Epithelial cell of prostate (primary cell): ENCODE results near the gene MTMR1.

Experiments
- DNase-seq: peaks from one replicate; pipeline ENCODE4 v3.0.0-alpha.2; 2011; ENCODE audit warnings: low read depth, low spot score
- H3K27ac ChIP-seq: fragments of 450-650 bp; 2 replicates; pipeline ENCODE4 v1.5.1; 2017; ENCODE audit warnings: mild to moderate bottlenecking

The MTMR1 gene

DNA sequence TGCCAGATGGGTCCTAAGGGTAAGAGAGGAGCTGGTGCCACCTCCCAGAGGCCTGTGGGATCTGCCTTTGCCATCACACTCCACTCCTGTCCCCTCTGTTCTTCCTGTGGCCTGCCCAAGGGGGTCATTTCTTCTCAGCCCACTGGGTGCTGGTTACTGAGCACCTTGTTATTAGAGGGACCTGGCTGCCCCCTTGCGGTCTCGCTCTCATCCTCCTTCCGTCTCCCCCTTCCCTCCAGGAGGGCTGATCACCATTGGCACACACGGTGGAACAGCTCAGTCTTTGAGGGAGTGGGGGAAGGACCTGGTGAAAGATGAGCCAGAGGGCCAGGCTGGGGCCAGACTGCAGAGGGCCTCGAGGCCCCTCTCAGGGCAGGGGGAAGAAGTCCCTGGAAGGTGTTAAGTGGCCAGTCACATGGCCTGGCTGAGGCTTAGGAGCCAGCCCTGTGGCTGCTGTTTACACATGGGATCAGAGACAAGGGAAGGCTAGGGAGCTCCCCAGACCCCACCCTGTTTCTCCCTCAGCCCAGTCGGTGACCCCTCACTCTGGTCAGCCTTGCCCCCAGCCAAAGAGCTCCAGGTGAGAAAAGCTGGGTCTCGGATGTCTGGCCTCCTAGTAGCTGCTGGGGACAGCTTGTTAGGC is 68.1 kb downstream of the MTMR1 start:
- DNase-seq, result no peak
- no peak overlapping the region for H3K27ac ChIP-seq

DNA sequence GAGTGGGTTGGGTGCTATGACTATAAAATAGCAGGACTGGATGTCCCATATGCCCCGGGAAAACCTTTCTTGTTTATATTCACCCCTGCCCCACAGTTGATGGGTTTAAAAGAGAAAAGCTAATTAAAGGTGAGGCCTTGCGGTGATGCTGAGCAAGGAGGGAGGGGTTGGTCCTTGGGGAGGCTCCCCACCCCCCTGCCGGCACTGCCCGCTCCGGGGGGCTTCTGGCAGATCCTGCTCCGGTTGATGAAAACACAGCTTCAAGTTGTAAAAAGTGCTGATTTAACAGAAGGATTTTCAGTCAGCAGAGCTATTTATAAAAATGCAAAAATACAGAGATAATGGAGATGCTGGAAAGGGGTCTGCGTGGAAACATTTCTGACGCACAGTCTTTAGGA is 68.6 kb downstream of the MTMR1 start:
- H3K27ac ChIP-seq, result no peak overlapping the region
- DNase-seq, result no peak

DNA sequence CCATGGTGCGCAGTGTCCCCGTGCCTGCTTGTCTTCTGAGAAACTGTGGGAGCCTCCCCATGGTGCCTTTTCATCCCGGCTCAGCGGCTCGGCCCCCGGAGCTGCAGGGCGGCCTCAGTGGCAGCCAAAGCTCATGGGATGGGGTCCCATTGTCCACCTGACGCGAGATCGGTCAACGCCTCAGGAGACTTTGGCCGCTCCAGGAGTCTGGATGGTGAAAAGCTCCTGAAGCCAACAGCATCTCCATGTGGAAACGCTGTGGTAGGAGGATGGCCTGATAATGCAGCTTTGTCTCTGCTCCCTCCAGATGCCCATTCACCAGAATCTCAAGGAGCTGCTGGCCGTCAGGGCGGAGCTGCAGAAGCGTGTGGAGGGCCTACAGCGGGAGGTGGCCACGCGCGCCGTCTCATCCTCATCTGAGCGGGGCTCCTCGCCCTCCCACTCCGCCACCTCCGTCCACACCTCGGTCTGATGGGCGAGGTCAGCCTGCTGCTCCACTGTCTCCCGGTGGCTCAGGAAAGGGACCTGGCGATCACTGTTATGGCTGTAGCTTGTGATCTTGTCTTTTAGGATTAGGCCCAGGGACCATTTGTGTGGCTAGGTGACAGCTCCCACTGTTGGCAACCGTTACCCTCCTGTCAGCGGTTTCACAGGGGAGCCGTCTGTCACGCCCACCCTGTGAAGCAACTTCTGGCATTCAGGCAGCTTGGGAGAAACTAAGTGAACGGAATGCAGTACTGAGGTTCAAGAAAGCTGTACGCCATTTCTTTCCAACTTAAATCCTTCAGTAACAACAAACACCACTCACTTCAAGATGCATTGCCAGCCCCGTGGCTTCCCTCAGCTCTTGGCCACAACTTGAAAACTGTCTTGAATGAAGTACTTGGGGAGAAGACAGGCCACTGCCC is 69.3 kb downstream of the MTMR1 start:
- no peak for DNase-seq
- H3K27ac ChIP-seq, result no peak overlapping the region

DNA sequence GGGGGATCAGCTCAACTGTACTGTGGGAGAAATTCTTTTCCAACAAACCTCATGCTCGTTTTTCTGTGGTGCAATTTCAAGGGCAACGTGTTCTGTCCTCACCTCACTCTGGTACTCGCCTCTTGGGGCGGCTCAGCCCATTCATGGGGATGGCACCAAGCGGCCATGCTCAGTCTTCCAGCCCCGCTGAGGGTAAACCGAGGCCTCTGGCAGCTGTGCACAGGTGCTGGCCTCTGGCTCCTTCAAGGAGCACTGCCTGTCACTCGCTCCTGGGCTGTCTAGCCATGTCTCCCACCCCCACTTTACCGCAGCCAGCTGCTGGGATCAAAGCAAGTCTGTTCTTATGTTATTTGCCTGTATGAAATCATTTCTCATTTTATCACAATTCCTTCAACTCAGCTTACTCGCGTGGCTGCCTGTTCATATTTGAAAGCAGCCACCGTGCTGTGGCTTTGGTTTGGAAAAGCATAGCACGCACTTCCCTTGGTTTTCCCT is 70.2 kb downstream of the MTMR1 start:
- DNase-seq, result no peak
- H3K27ac ChIP-seq, result no peak overlapping the region

DNA sequence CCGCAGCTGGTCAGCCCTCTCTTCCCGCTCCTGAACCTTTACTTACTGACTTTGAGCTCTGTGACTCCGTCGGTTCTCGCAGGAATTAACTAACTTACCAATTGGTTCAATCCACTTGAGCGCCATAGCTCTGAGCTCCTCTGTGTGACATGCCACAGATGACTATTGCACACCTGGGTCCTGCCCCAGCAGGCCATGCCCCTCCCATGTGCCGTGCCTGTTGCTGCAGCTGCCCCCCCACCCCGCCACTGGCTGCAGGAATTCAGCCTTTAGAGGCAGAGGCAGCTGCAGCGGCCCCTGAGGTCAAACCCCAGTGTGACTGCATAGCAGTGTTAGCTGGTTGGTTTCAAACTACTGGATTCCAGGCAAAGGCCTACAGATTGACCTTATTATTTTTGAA is 70.6 kb downstream of the MTMR1 start:
- H3K27ac ChIP-seq, result no peak overlapping the region
- DNase-seq, result no peak

DNA sequence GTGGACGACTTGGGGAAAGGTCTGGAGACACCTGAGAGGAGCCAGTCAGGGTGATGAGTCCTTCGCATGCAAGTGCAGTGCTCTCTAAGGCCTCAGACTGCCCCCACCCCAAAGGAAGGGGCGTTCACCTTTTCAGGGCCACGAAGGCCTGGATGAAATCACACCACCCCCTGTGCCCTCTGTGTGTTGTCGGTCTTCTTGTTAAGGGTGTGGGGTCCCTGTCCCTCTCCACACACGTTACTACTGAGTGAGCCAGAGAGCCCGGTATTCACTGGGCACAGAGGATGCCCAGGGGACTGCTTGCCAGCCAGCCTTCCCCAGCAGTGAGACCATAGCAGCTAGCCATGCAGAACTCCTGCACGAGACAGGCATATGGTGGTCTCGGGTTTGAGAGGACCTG is 72.0 kb downstream of the MTMR1 start:
- no peak overlapping the region for H3K27ac ChIP-seq
- no peak for DNase-seq

DNA sequence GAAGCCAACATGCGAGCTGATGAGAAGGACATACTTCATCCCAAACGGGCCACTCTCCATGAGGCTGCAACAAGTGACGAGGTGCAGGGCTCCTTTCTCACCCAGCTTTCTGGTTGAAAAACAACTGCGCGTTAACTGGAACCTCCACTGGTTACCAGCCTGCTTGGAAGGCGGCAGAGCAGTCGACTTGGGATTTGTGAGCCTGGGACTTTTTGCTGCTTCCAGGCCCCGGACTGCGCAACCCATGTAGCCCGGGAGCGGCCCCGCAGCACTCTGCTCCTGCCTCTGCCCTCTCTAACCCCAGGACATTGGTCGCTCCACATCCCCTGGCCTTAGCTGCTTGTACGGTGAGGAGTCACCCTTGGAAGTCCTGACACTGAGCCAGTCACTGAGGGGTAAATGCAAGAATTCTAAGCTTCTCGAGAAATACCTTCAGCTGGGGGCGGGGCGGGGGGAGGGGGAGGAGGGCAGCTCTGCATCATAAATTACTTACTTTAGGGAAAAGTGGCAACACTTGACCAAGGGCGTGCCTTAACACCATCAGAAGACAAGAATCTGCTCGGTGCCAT is 72.7 kb downstream of the MTMR1 start:
- DNase-seq, result no peak

DNA sequence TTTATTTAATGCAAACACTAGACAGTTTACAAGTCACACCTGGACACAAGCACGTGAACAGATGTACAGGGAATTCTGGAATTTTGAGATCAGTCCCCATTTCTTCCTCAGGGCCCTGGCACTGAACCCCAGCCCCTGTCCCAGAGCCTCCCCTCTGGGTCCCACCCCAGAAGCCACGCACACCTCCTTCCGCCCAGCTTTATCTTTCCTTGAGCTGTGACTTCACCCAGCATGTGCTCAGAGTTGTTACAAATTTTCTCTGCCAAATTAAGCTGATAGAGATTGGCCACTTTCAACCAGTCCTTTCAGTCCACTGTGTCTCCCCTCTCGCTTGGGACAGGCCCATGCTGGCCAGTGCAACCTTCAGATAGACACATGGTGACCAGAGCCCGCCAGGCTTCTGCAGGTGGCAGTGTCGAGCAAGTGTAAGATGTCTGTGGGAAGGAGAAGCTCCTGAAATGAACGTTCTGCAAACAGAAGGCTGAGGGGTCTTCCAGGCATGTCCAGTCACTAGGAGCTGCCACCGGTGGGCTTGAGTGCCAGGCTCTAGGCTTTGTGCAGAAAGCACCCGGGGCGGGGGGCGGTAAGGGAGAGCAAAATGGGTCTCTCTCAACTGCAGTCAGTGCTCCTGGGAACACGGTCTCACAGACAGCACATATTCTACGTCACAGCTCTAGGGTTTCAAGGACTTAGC is 73.3 kb downstream of the MTMR1 start:
- no peak for DNase-seq
- H3K27ac ChIP-seq, result no peak overlapping the region

More for the DNA sequence above, 72.7 kb downstream of the MTMR1 start:
- H3K27ac ChIP-seq, result no peak overlapping the region

DNA sequence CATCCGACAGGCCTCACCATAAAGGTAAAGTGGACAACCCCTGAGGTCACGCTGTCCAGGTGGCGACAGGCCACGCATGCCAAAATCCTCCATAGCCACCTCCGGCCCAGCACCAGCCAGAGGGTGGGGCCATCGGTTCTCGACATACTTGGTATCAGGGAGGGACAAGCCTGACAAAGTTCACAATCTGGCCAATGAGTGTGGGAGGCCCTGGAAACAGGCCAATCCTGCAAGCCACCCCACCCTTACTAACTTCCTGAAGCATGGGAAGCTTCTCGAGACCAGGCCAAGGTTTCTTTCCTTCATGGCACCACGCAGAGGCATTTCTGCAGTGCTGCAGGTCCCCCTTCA is 73.8 kb downstream of the MTMR1 start:
- no peak overlapping the region for H3K27ac ChIP-seq

DNA sequence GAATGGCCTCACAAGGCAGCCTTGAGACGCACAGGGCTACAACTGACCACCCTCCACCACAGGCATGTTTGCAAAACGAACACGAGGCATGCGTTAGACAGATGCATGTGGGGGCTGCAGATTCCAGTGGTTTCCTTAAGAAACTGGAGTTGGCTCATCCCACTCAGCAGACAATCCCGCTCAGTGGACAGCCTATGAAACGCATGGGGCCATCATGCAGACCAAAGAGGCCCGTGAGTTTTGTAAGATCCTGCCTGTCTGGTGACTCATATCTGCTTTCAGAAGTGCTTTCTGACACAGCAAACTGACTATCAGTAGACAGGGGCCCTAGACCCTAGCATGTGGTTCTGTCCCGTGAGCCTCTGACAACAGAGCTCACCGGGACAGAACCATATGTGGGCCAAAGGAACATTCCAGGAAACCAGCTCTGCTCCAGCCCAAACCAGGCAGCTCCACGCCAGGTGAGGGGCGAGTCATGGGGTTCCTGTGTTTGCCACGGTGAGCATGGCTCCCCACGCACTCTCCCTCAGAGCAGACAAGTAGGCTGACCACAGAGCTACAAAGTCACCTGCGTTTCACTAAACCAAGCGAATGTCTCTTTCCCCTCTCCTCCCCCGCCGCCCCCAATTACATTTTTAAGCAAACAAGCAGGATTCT is 74.4 kb downstream of the MTMR1 start:
- H3K27ac ChIP-seq, result no peak overlapping the region

More for the DNA sequence above, 73.8 kb downstream of the MTMR1 start:
- DNase-seq, result no peak

DNA sequence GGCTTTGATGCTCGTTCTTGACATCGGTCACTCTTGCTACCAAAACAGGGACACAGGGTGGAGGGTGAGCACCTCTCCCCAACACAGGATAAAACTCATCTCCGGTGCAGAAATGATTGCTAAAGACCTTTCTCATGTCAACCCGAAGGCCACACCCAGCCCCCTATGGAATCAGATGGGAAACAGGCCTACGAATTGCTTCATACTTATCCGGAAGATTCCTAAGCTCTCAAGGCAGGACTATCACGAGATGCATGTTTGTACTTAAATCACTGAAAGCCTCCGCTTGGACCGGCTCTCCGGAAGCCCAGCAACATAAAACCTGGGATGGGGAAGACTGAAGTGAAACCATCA is 74.9 kb downstream of the MTMR1 start:
- DNase-seq, result no peak

More for the DNA sequence above, 74.4 kb downstream of the MTMR1 start:
- no peak for DNase-seq

DNA sequence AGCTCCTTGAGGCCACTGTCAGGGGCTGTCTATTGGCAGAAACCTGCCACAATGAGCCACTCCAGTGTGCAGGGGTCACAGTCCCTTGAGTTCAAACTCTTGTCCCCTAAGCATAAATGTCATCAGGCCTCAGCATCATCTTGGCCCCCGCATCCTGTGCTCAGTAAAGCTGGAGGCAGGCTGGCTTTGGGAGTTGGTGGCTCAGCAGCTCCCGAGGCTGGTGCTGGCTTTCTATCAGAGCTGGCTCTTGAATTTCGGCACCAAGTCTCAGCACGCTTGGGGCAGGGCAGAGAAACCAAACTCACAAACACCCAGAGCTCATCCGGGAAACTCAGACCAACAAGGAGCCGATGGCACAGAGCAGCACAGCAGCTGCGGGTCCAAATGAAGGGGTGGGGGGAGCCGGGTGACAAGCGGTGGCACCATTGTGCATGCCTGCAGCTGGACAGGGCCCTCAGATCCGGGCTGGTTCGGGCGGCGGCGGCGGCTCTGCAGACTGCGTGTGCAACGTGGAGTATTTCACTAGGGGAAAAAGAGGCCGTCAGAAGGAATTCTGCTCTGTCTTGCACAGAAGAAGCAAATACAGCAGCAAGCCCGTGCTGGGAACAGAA is 75.5 kb downstream of the MTMR1 start:
- no peak for DNase-seq

More for the DNA sequence above, 74.9 kb downstream of the MTMR1 start:
- no peak overlapping the region for H3K27ac ChIP-seq

DNA sequence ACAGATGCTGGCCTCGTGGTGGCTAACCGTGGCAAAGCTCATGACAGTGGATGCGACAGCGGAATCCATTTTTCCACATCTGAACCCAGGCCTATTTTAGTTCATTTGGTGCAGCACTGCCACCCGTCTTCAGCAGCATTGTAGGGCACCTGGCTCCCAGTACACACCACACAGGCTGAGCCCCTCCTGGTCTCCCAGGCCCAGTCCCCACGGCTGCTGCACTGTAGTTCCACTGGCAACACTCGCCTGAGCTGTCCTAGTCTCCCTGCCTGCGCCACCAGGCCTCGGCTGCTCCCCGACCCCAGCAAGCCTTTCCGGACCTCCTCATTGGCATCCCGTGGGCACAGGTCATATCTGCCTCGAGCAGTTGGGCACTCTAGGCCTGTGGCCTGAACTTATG is 76.2 kb downstream of the MTMR1 start:
- no peak for DNase-seq
- H3K27ac ChIP-seq, result no peak overlapping the region

More for the DNA sequence above, 75.5 kb downstream of the MTMR1 start:
- H3K27ac ChIP-seq, result no peak overlapping the region

DNA sequence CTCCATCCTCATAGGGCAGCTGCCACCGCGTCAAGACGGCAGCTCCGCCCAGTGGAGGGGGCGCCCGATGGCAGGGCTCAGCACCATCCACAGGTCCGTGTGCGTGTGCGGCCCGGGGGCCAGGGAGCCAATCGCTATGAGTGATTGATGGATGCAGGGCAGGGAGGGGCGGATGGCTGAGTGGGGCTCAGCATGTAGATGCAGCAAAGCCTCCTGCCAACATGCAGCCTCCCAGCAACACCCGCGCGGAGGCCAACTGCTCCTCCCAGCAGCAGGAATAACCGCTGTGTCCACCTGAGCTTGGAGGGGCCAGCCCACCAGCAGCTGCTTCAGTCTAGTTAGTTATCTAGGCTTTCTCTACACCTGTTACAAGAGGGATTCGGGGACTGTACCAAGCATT is 77.4 kb downstream of the MTMR1 start:
- no peak for DNase-seq
- no peak overlapping the region for H3K27ac ChIP-seq

DNA sequence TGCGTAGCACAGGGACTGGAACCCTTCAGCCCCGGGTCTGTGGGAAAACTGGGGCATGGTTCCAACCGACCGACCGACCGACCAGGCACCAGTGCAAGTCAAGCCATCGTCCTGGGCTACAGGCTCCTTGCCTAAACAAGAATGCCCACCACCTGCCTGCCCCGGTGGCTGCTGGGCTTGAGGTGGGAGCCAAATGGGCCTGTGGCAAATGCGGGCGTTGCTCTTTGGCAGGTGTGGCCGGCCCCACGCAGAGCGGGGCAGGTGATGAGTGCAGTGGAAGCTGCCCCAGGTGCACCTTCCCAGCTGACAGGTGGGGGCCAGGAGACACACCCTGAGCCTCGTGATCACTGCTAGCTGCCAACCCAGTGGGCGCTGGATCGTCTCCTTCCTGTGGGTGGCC is 77.9 kb downstream of the MTMR1 start:
- no peak for DNase-seq
- H3K27ac ChIP-seq, result no peak overlapping the region

DNA sequence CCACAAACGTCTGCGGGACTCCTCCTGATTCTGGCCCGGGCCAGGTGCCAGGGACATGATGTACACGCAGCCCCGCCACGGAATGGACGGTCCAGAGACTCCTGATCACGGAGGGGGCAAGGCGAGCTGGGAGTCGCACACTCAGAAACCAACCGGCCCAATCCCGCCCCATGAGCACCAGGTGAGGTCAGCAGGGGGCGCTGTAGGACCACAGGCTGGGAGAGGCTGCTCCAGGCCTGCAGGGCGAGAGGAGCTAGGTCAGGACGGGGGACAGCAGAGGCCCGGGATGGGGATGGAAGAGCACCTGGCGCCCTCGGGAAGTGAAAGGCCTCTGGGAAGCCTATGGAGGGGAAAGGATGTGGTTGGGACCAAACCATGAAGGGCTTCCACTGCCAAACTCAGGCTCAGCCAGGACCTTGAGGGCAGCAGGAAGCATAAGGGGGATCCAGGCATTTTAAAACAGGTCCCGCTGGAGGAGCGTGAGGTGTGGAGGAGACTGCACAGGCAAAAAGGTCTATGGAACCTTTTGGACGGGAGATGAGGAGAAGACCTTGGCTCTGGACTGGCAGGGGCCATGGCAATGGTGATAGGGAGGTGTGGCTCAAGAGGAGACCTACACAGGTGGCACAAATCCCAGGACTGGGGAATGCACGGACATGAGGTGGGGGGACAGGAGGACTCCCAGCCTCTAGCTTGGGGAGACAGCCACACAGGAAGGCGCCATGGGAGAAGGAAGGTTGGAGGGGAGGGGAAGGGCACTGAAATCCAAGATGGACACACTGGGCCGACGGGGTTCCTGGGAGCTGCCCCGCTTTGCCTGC is 79.2 kb downstream of the MTMR1 start:
- no peak overlapping the region for H3K27ac ChIP-seq
- DNase-seq, result no peak

DNA sequence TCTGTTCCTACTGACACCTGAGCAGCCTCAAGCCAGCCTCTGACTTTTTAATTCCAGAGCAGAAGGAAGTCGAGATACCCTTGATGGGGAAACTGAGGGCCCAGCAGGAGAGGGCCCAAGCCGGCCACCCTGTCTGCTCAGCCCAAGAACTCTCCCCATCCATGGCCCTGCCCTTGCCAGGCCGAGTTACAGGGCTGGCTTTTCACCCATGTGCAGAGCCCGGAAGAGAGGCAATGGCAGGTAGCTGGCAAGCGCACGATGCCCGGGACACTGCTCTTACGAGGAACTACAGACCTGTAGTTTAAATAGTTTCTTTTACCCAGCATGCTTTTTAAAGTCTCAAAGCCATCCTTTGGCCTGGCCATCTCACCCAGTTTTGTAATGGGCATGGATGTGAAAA is 79.9 kb downstream of the MTMR1 start:
- no peak overlapping the region for H3K27ac ChIP-seq
- DNase-seq, result no peak

DNA sequence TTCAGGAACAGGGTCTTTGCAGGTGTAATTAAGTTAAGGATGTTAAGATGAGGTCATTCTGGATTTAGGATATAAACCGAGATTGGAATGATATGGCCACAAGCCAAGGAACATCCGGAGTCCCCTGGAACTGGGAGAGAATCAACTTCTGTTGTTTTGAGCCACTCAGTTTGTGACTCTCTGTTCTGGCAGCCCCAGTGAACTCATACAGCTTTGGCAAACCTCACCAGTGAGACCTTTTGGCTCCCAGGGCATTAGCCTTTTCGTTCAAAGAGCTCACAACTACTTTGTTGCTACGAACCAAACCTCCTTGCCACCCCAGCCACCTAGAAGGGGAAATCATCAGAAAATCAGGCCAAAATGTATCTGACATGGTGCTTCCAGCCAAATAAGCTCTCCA is 80.4 kb downstream of the MTMR1 start:
- no peak overlapping the region for H3K27ac ChIP-seq

More for the DNA sequence above, 80.4 kb downstream of the MTMR1 start:
- DNase-seq, result no peak
